NCI-H146 treated with DMSO at 0.1 percent for 48 hours (cell line): ENCODE data around the gene PRAME.
"Not testable (repeated sequence)": the region's sequence is repeated elsewhere in the genome, so short reads cannot be mapped to it uniquely, and the experiment has no call there.

ENCODE experiments used
- DNase-seq: peaks from one replicate; lab custom pipeline; 2025; ENCODE audit not compliant: unreplicated experiment; lab: John Stamatoyannopoulos, UW

The PRAME gene

DNA sequence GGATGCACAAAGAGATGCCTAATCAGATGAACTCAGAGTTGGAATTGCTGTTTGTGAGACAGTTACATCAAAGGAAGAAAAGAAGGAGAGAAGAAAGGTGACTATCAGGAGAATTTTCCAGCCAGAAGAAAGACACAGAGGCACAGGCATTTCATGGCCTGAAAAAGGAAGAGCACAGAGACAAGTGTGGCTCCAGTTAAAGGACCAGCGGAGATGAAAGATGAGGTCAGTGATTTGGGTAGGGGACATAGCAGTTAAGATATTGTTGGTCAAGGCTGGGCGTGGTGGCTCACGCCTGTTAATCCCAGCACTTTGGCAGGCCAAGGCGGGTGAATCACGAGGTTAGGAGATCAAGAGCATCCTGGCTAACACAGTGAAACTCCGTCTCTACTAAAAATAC, 35.6 kb downstream of the PRAME start:
- DNase-seq: no peak

DNA sequence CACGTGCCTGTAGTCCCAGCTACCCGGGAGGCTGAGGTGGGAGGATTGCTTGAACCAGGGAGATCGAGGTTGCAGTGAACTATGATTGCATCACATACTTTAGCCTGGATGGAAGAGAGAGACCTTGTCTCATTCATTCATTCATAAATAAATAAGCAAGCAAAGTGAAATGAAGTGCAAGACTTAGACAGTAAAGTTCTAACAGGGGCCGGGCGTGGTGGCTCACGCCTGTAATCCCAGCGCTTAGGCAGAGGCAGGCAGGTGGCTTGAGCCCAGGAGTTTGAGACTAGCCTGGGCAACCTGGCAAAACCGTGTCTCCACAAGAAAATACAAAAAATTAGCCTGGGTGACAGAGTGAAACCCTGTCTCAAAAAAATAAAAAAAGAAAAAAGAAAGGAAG, 37.4 kb downstream of the PRAME start:
- DNase-seq: no peak

DNA sequence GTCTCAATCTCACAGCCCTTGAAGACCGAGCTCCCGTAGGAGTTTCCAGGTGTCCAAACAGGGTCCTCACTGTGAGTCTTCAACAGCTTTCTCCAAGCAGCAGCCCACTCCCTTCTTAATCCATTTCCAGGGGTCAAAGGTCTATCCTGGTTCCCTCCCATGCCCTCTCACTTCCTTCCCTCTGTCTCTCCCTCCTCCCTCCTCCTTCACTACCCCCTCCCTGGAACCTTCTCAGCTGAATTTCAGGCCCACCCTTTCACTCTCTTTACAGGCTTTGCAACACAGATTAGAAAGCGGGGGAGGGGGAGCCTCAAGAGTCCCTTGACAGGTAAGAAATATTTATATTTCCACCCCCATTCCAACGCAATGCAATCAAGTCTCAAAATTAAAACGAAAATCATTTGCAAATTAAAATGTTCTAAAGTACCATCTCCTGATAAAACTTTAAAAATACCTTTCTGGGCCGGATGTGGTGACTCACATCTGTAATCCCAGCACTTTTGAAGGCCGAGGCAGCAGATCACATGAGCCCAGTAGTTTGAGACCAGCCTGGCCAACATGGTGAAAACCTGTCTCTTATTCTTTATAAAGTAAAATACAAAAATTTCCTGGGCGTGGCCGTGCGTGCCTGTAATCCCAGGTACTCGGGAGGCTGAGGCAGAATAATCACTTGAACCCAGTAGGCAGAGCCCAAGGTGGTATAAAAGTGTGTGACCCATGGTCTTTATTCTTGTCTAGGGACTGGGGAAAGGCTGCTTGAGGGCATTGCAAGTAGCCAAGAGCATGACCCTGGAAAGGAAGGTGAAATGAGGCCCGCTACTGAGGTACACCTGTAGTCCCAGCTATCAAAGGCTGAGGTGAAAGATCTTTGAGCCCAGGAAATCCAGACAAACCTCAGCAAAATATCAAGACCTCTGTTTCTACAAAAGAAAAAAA, 38.1 kb downstream of the PRAME start:
- DNase-seq: no peak

DNA sequence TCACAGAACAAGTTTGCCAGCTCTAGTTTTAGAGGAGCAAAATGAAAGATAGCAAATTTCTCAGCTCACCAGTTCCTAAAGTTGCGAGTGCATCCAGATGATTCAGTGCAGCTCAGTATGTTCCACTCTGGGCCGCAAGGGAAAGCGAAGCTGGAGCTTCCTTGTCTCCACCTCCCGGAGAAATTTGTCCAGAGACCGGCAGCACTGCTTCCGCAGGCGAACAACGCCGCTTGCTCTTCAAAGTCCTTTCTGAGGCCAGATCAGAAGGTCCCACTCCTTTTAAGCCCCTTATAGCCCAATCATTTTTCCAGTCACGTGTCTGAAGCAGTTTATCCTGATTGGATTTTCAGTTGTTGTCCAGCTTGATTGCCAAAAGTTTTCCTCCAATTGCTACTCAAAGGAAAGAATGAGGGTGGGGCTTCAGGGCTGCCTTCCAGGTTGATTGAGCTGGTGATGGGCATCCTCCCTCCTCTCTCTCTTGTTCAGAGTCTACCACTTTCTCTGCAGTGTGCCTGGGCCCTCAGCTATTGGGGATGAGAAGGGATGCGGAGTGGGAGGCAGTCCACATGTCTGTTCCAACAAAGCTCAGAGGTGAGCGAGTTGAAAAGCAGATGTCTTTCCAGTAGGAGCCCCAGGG, 38.9 kb downstream of the PRAME start, which contains the start of gene ZNF280A:
Gene ZNF280A, minus strand, starts transcription at position 251 of the 637 bp plus-strand sequence. CDS start 4,640 bp downstream, outside the sequence.
- peak; percentile 33 for DNase-seq

DNA sequence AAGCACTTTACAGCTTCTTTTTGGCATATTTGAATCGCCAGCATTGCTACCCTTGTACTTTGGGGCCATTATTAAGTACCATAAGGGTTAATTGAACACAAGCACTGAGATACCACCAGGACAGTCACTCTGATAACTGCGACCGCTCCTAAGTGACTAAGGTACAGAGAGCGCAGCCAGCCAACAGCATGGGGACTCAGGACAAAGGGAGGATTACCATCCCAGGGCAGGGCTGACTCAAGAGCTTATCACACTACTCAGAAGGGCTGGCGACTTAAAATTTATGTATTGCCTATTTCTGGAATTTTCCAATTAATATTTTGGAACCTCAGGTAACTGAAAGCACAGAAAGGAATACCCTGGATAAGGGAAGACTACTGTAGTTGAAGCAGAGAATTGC, 39.5 kb downstream of the PRAME start:
- peak; percentile 3 for DNase-seq

DNA sequence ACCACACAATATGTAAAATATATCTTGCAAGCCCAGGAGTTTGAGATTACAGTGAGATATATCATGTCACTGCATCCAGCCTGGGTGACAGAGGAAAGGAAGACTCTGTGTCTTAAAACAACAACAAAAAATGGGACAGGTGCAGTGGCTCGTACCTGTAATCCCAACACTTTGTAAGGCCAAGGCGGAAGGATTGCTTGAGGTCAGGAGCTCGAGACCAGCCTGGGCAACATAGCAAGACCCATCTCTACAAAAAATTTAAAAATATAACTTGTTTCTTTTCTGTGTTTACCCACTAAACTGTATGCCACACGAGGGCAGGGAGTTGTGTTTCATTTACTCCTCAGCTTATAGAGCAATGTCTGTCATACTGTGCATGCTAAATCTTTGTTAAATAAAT, 42.1 kb downstream of the PRAME start:
- no peak for DNase-seq

DNA sequence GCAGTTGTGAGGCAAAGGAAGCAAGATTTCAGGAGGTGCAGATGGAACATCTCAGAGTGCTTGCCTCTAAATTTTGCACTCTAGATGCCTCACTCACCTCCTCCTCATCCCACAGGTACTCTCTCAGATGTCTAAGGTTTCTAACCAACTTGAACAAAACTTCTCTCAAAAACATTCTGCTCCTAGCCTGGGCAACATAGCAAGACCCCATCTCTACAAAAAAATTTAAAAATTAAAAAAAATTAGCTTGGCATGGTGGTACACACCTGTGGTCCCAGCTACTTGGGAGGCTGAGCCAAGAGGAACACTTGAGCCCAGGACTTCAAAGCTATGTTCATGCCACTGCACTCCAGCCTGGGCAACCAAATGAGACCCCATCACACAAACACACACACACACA, 43.2 kb downstream of the PRAME start:
- DNase-seq: no peak

DNA sequence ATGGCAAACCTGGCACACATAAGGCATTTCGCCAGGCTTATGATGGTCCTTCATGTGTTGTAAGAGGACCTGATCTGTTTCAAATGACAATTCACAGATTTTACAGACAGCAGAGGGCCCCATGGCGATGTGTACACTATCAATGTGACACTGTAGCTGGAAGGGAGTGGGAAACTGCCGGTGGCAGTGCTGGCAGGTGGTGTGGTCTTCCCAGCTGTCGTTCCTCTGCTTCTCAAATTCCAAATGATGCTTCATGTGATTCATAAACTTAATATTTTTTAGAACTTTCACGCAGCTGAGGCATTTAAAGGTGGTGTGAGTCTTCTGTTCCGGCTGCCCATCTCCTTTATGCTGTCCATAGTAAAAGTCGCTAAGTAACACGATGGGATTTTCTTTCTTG, 44.6 kb downstream of the PRAME start:
- not testable (repeated sequence) for DNase-seq

DNA sequence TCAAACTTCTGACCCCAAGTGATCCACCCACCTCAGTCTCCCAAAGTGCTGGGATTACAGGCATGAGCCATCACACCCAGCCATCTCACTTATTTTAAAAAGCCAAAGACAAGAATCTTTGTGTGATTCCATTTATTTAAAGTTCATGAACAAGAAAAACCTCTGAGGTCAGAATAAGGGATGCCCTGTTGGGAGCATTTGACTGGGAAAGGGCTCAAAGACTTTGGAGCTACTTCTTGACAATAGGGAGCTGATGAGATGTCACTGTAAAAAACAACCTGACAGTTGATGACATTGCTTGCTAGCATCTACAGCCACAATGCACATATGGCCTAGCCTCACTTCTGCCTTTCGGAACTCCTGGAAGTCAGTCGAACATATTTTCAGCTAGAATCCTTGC, 45.4 kb downstream of the PRAME start:
- no peak for DNase-seq

DNA sequence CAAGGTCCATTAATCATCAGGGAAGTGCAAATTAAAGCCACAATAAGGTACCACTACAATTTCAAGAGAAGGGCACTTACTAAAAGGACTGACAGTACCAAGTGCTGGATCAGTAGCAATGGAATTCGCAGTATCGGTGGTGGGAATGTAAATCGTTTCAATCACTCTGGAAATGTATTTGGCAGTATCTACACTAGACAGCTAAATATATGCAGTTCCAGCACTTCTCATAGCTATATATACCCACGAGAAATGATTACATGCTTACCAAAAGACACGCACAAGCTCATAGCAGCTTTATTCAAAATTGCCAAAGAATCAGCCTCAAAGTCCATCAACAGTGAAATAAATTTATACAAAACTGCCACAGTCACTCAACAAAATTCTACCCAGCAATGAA, 46.1 kb downstream of the PRAME start:
- DNase-seq: no peak

DNA sequence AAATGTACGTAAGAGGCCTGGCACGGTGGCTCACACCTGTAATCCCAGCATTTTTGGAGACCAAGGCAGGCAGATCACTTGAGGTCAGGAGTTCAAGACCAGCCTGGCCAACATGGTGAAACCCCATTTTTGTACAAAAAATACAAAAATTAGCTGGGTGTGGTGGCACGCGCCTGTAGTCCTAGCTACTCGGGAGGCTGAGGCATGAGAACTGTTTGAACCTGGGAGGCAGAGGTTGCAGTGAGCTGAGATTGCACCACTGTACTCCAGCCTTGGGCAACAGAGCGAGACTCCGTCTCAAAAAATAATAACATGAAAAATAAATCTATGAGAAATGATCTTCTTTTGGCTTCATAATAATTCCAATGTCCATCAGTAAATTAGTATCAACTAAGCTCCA, 48.2 kb downstream of the PRAME start:
- DNase-seq: not testable (repeated sequence)

DNA sequence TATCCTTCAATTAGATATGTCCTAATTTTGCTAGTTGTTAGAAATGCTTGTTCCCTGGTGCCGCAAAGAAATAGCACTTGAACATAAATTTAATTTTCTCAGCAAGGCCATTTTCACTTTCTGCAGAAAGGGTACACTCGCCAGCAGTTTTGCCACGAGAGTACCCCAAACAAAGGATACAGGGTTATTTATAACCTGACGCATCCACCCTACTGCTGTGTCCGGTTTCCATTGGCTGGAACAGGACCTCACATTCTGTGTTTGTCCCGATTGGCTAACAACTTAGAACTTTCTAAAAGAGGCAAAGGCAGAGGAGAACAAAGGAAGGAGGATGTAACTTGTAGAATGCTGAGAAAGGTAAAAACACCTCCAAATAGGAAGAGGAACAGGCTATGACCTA, 49.2 kb downstream of the PRAME start:
- DNase-seq: not testable (repeated sequence)

DNA sequence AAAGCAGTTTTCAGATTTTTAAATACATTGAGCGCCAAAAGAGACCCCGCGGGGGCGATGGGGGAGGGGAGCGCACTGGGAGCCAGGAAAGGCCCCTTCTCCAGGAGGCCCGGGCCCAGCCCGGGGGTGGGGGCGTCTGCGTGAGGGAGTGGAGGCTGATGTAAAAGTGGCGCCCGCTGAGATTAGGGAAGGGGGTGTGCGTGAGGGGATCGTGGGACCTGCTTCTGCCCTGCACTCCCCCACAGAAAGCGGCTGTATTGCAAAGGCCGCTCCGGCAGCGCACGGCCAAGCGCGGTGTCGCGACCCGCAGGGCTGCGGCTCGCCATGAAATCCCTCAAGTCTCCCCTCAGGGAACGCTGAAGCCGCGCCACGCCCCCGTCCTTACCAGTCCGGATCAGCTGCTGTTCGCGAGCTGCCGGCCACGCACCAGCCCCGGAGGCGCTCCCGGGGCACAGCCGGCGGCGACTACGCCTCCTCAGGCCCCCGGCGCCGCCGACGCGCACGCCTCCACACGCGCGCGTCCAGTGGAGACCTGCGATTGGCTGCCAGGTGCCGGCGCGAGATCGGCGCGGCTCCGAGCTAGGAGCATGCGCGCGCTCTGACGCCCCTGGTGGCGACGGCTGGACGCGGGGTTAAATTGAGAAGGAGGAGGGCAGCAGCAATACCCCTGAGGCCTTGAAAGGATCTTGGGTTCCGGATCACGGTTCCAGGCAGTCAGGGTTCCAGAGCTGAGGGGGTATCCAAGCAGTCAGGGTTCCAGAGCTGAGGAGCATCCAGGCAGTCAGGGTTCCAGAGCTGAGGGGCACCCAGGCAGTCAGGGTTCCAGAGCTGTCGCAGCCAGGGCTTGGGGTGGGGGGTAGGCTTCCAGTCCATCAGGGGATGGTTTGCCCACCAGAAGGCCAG, 50.5 kb downstream of the PRAME start, which contains the start of gene ZNF280B:
Gene ZNF280B, minus strand, starts transcription at position 469 of the 903 bp plus-strand sequence. CDS start 19,344 bp downstream, outside the sequence.
- peak; percentile 56 for DNase-seq

DNA sequence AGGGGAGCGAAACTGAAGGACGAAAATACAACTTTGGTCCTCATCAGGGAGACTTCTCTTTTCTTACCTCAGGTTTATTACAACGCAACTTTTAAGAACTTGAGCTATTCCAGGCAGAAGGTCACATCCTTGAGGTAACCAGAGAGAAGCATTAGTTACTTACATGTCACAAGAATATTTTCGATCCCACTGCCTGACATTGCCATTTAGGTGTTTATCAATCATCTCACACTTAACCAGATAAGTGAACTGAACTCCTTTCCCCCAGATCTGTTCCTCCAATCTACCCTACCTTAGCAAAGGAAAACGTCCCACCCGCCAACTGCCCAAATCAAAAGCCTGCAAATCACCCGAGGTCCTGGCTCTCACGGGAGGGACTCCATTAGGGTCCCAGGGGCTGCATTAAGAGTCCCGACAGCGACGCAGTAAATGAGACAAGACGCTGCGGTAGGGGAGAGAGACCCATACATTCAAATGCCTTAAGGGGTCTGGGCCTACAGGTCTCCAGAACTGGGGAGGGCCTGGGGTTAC, 51.3 kb downstream of the PRAME start:
- DNase-seq: no peak

DNA sequence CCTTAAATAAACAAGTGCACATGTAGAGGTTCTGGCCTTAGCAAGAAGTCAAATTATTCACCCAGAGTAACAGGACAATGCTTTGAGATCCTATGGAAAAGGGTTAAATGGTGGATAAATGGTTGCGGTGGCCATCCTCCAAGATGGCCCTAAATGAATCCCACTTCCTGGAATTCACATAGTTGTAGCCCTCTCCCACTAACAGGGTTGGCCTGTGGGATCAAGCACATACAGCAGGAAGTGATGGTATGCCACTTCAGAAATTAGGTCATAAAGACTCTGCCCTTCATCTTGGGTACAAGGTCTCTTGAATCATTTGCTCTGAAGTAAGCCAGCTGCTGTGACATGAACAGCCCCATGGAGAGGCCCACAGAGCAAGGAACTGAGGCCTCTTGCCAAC, 52.3 kb downstream of the PRAME start:
- no peak for DNase-seq

DNA sequence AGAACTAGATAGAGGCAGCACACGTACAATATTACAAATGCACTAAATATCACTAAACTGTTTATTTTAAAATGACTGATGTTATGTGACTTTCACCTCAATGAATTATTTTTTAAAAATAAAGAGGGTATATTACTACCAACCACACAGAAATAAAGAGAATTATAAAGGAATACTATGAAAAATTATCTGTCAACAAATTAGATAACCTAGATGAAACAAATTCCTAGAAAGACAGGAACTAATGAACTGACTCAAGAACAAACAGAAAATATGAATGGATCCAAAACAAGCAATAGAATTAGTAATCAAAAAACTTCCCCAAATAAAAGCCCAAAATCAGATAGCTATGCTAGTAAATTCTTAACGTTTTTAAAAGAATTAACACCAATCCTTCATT, 60.8 kb downstream of the PRAME start:
- no peak for DNase-seq
